ENCODE measurements around the gene LUZP4.

Gene LUZP4

GRCh38 chrX:115264009-115264408 lies 25.5 kb upstream of the LUZP4 start:
- no peak for DNase-seq (ENCODE audit: low spot score)
- TF ChIP-seq CTCF (IDR thresholded peaks at IDR 0.05; ENCODE audit: extremely low read depth, missing control alignments), result no peak

- DNase-seq (ENCODE audit: low spot score), result no peak
- no peak for TF ChIP-seq CTCF (IDR thresholded peaks at IDR 0.05; ENCODE audit: extremely low read depth, missing control alignments)
Observed at GRCh38 chrX:115266300-115266699, 23.2 kb upstream of the LUZP4 start.

GRCh38 chrX:115268421-115268820 lies 21.1 kb upstream of the LUZP4 start:
- no peak for DNase-seq (ENCODE audit: low spot score)

GRCh38 chrX:115269051-115269683 lies 20.3 kb upstream of the LUZP4 start:
- TF ChIP-seq CTCF (IDR thresholded peaks at IDR 0.05; ENCODE audit: extremely low read depth, missing control alignments), result no peak

More at GRCh38 chrX:115268421-115268820, 21.1 kb upstream of the LUZP4 start:
- no peak for TF ChIP-seq CTCF (IDR thresholded peaks at IDR 0.05; ENCODE audit: extremely low read depth, missing control alignments)

GRCh38 chrX:115284877-115285276 lies 4.6 kb upstream of the LUZP4 start:
- no peak for TF ChIP-seq CTCF (IDR thresholded peaks at IDR 0.05; ENCODE audit: extremely low read depth, missing control alignments)
- no peak for DNase-seq (ENCODE audit: low spot score)

More at GRCh38 chrX:115269051-115269683, 20.3 kb upstream of the LUZP4 start:
- DNase-seq (ENCODE audit: low spot score), result no peak

- no peak for TF ChIP-seq CTCF (IDR thresholded peaks at IDR 0.05; ENCODE audit: extremely low read depth, missing control alignments)
- no peak for DNase-seq (ENCODE audit: low spot score)
Observed at GRCh38 chrX:115297189-115297588, 7.7 kb downstream of the LUZP4 start.

GRCh38 chrX:115311139-115311538 lies 21.6 kb downstream of the LUZP4 start:
- DNase-seq (ENCODE audit: low spot score), result no peak
- TF ChIP-seq CTCF (IDR thresholded peaks at IDR 0.05; ENCODE audit: extremely low read depth, missing control alignments), result no peak
